Common myeloid progenitor, CD34-positive (primary cell): ENCODE measurements around the gene MAB21L4.
A peak's percentile ranks its signal among the peaks of the same experiment; 100 is the strongest.

Source experiments
- CTCF ChIA-PET: fragments of 350-600 bp; sonication (Branson Sonifier 250); formaldehyde crosslinking; loops from one replicate; lab custom pipeline; 2021; ENCODE audit warnings: antibody characterized with exemption; lab: Charles Lee
- POLR2A ChIA-PET: fragments of 350-600 bp; sonication (Branson Sonifier 250); formaldehyde crosslinking; loops from one replicate; lab custom pipeline; 2021; ENCODE audit warnings: antibody characterized with exemption; lab: Charles Lee
- DNase-seq, 3 donors: peaks; one replicate each; pipeline versions ENCODE4 v3.0.0 to v3.0.0-alpha.2; 2013
- H3K27ac ChIP-seq, 2 experiments: 1 replicate in 1 of 2; 2 replicates in 1 of 2; pipeline ENCODE4 v1.7.0; 2013; ENCODE audit warnings: inconsistent platforms in 2 of 2, low read length in 2 of 2, mild to moderate bottlenecking in 2 of 2, low read depth in 1 of 2, moderate library complexity in 1 of 2; ENCODE audit not compliant: severe bottlenecking in 2 of 2, insufficient read depth in 1 of 2, poor library complexity in 1 of 2
- H3K27me3 ChIP-seq, 5 experiments: replicated peaks in 2 of 5; 1 replicate in 3 of 5; 2 replicates in 2 of 5; pipeline versions ENCODE4 v1.6.1 to v1.7.0; 2013; ENCODE audit warnings: low read length in 4 of 5, mild to moderate bottlenecking in 2 of 5, moderate library complexity in 2 of 5, inconsistent platforms in 1 of 5; ENCODE audit not compliant: insufficient read depth in 5 of 5, control insufficient read depth in 4 of 5
- H3K36me3 ChIP-seq, 4 experiments: 1 replicate in 2 of 4; 2 replicates in 2 of 4; pipeline versions ENCODE4 v1.6.1 to v1.7.0; 2013; ENCODE audit warnings: low read length in 3 of 4, control low read depth in 1 of 4, mild to moderate bottlenecking in 1 of 4; ENCODE audit not compliant: control insufficient read depth in 4 of 4, insufficient read depth in 4 of 4
- H3K4me1 ChIP-seq, 4 experiments: 1 replicate in 3 of 4; 2 replicates in 1 of 4; pipeline versions ENCODE4 v1.6.1 to v1.7.1; 2013; ENCODE audit warnings: low read length in 3 of 4, mild to moderate bottlenecking in 3 of 4, control low read depth in 1 of 4, inconsistent platforms in 1 of 4, moderate library complexity in 1 of 4; ENCODE audit not compliant: control insufficient read depth in 4 of 4, insufficient read depth in 4 of 4; ENCODE audit errors: control extremely low read depth in 1 of 4
- H3K4me3 ChIP-seq, 7 experiments: 1 replicate in 4 of 7; 2 replicates in 3 of 7; pipeline versions ENCODE4 v1.5.1 to v1.7.0; 2013; ENCODE audit warnings: mild to moderate bottlenecking in 7 of 7, low read length in 6 of 7, moderate library complexity in 6 of 7, inconsistent platforms in 2 of 7, low read depth in 2 of 7, control low read depth in 1 of 7; ENCODE audit not compliant: insufficient read depth in 4 of 7, control insufficient read depth in 1 of 7; ENCODE audit errors: extremely low read depth in 1 of 7
- H3K9me3 ChIP-seq, 5 experiments: 1 replicate in 4 of 5; 2 replicates in 1 of 5; pipeline versions ENCODE4 v1.6.1 to v1.7.1; 2013; ENCODE audit warnings: low read length in 4 of 5, mild to moderate bottlenecking in 2 of 5, inconsistent platforms in 1 of 5, low read depth in 1 of 5, moderate library complexity in 1 of 5; ENCODE audit not compliant: control insufficient read depth in 4 of 5, insufficient read depth in 2 of 5; ENCODE audit errors: control extremely low read depth in 1 of 5
- whole genome bisulfite sequencing: methylation state at CpG from one replicate; pipeline ENCODE4 v1.1.5; 2013; ENCODE audit not compliant: insufficient coverage; 5-methylcytosine and 5-hydroxymethylcytosine counted together

MAB21L4 gene

GRCh38 chr2:240913810-240914644, 18.1 kb upstream of the MAB21L4 start:
- ChIA-PET CTCF (interaction anchor here (0.6 to 1.7 kb wide), 15 partner anchors 9 to 216 kb away, joined by 3 to 8 read pairs (median 3); partner anchors contain the start of gene SNED1), POLR2A (no interaction called here)
- Histone ChIP-seq H3K36me3 (no peaks in the 10 kb centered on the region), H3K4me1 (peaks cover 0 to 13% (median 4%) of the 10 kb centered on the region in 4 experiments), H3K4me3 (no peak overlapping the region), H3K9me3 (no peaks in the 10 kb centered on the region), H3K27me3 (peaks cover 0 to 22% (median 6%) of the 10 kb centered on the region in 5 experiments), H3K27ac (no peak overlapping the region)
- 39% methylated on average over 18 of the region's 36 CpGs for WGBS
- peak; percentile 52 to 65 (median 63) for DNase-seq

GRCh38 chr2:240912878-240913809, 17.2 kb upstream of the MAB21L4 start:
- POLR2A ChIA-PET: no interaction called here
- H3K36me3 ChIP-seq: no peaks in the 10 kb centered on the region
- CTCF ChIA-PET: interaction anchor here (0.8 to 1.7 kb wide), 10 partner anchors 14 to 217 kb away, joined by 3 to 8 read pairs (median 3); no protein-coding TSS in a partner anchor

GRCh38 chr2:240911641-240912265, 15.8 kb upstream of the MAB21L4 start:
- Histone ChIP-seq H3K4me1 (peaks cover 0 to 13% (median 4%) of the 10 kb centered on the region in 4 experiments), H3K36me3 (no peaks in the 10 kb centered on the region), H3K4me3 (no peak overlapping the region), H3K9me3 (no peaks in the 10 kb centered on the region), H3K27me3 (peaks cover 0 to 28% (median 6%) of the 10 kb centered on the region in 5 experiments), H3K27ac (no peak overlapping the region)
- POLR2A ChIA-PET: interaction anchor here (0.5 kb wide), 1 partner anchor 47 kb away, joined by 3 read pairs; no protein-coding TSS in a partner anchor
- CTCF ChIA-PET: interaction anchor here (1.3 to 1.7 kb wide), 4 partner anchors 12 to 151 kb away, joined by 3 to 8 read pairs (median 3); no protein-coding TSS in a partner anchor
- 82% methylated on average over 19 of the region's 20 CpGs for WGBS
- DNase-seq: peak in 1 of 3 donors; percentile 23

More at GRCh38 chr2:240912878-240913809, 17.2 kb upstream of the MAB21L4 start:
- H3K4me1 ChIP-seq: peaks cover 0 to 13% (median 4%) of the 10 kb centered on the region in 4 experiments
- no peak for DNase-seq
- no peak overlapping the region for H3K27ac ChIP-seq
- no peak overlapping the region for H3K4me3 ChIP-seq
- 93% methylated on average over 12 of the region's 21 CpGs for WGBS
- H3K27me3 ChIP-seq: peaks cover 0 to 22% (median 6%) of the 10 kb centered on the region in 5 experiments
- H3K9me3 ChIP-seq: no peaks in the 10 kb centered on the region

- WGBS: 88% methylated on average over 10 of the region's 17 CpGs
- no peak for DNase-seq
- H3K4me3 ChIP-seq: no peak overlapping the region
- H3K4me1 ChIP-seq: peaks cover 0 to 12% (median 1%) of the 10 kb centered on the region in 4 experiments
- no peaks in the 10 kb centered on the region for H3K9me3 ChIP-seq
- H3K27me3 ChIP-seq: peaks cover 0 to 13% (median 0%) of the 10 kb centered on the region in 5 experiments
- ChIA-PET CTCF (interaction anchor here (1.2 kb wide), 1 partner anchor 58 kb away, joined by 4 read pairs; no protein-coding TSS in a partner anchor), POLR2A (no interaction called here)
- H3K27ac ChIP-seq: no peak overlapping the region
- H3K36me3 ChIP-seq: no peaks in the 10 kb centered on the region
These were observed 13.4 kb upstream of the MAB21L4 start for GRCh38 chr2:240909216-240909974.

GRCh38 chr2:240906911-240907590, 11.1 kb upstream of the MAB21L4 start:
- Histone ChIP-seq H3K27me3 (peaks cover 0 to 9% (median 0%) of the 10 kb centered on the region in 5 experiments), H3K36me3 (no peaks in the 10 kb centered on the region), H3K4me1 (peaks cover 0 to 12% (median under 1%) of the 10 kb centered on the region in 4 experiments), H3K4me3 (no peak overlapping the region), H3K27ac (no peak overlapping the region), H3K9me3 (no peaks in the 10 kb centered on the region)
- CTCF ChIA-PET: no interaction called here
- 87% methylated on average over 20 of the region's 22 CpGs for WGBS
- DNase-seq: no peak
- POLR2A ChIA-PET: no interaction called here
